Activated T-cell treated with anti-CD3 and anti-CD28 coated beads, Interleukin-2, amount 50 U/mL, for 24 hours (primary cell): Measurements from ENCODE around the gene TWNK.

Experiments used
- DNase-seq: peaks from one replicate; pipeline ENCODE4 v3.0.0-alpha.2; 2020
- H3K27ac Mint-ChIP-seq: 2 replicates; pipeline ENCODE4 v1.8.0; 2020; ENCODE audit warnings: mild to moderate bottlenecking, mixed read lengths
- H3K27me3 Mint-ChIP-seq: 2 replicates; pipeline ENCODE4 v1.8.0; 2020; ENCODE audit warnings: mixed read lengths
- H3K36me3 Mint-ChIP-seq: 2 replicates; pipeline ENCODE4 v1.8.0; 2020; ENCODE audit warnings: low read depth, mixed read lengths
- H3K4me1 Mint-ChIP-seq: 2 replicates; pipeline ENCODE4 v1.8.0; 2020; ENCODE audit warnings: low read depth, mixed read lengths
- H3K4me3 Mint-ChIP-seq: 2 replicates; pipeline ENCODE4 v1.8.0; 2020; ENCODE audit warnings: mild to moderate bottlenecking, moderate library complexity, mixed read lengths
- H3K9me3 Mint-ChIP-seq: 2 replicates; pipeline ENCODE4 v1.8.0; 2020; ENCODE audit warnings: mixed read lengths

TWNK gene

GRCh38 chr10:101019440-101019703, 32.0 kb downstream of the TWNK start:
- no peak overlapping the region for H3K4me3 Mint-ChIP-seq
- no peaks in the 10 kb centered on the region for H3K9me3 Mint-ChIP-seq
- no peak for DNase-seq
- peaks cover 67% of the 10 kb centered on the region for H3K27me3 Mint-ChIP-seq
- H3K27ac Mint-ChIP-seq, result no peak overlapping the region
- H3K4me1 Mint-ChIP-seq, result peaks cover 20% of the 10 kb centered on the region
- no peaks in the 10 kb centered on the region for H3K36me3 Mint-ChIP-seq

GRCh38 chr10:101020427-101021075, 33.2 kb downstream of the TWNK start:
- no peak overlapping the region for H3K4me3 Mint-ChIP-seq
- H3K27me3 Mint-ChIP-seq, result peaks cover 57% of the 10 kb centered on the region
- no peak overlapping the region for H3K27ac Mint-ChIP-seq
- H3K9me3 Mint-ChIP-seq, result no peaks in the 10 kb centered on the region
- H3K4me1 Mint-ChIP-seq, result peaks cover 9% of the 10 kb centered on the region
- H3K36me3 Mint-ChIP-seq, result no peaks in the 10 kb centered on the region
- DNase-seq, result no peak

DNA sequence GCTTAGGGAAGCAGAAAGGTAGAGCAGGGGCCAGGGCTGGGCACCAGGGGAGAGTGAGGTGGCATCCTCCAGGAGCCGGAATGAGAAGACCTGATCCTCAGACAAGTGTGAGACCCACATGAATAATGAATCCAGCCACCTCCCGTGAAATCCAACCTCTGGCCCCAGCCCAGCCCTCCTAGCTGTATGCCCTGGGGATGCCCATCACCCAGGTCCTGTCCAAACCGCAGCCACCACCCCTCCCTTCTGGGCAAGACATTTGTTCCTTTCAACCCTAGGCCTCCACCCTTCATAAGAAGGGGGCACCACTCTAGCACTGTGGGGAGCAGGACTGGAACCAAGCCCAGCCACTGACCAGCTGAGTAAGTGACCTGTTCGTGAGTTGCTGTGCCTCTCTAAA, 33.9 kb downstream of the TWNK start:
- Mint-ChIP-seq H3K36me3 (no peaks in the 10 kb centered on the region), H3K27me3 (peaks cover 53% of the 10 kb centered on the region), H3K9me3 (no peaks in the 10 kb centered on the region), H3K27ac (no peak overlapping the region), H3K4me1 (peaks cover 7% of the 10 kb centered on the region), H3K4me3 (no peak overlapping the region)
- DNase-seq, result no peak

GRCh38 chr10:101021692-101022251, 34.4 kb downstream of the TWNK start:
- Mint-ChIP-seq H3K36me3 (no peaks in the 10 kb centered on the region), H3K9me3 (no peaks in the 10 kb centered on the region), H3K27me3 (peaks cover 48% of the 10 kb centered on the region), H3K4me1 (peaks cover 7% of the 10 kb centered on the region), H3K4me3 (no peak overlapping the region), H3K27ac (no peak overlapping the region)
- no peak for DNase-seq

GRCh38 chr10:101022967-101023705, 35.8 kb downstream of the TWNK start:
- no peak overlapping the region for H3K4me3 Mint-ChIP-seq
- DNase-seq, result no peak
- H3K4me1 Mint-ChIP-seq, result peaks cover 7% of the 10 kb centered on the region
- no peaks in the 10 kb centered on the region for H3K36me3 Mint-ChIP-seq
- H3K27me3 Mint-ChIP-seq, result peaks cover 34% of the 10 kb centered on the region
- no peak overlapping the region for H3K27ac Mint-ChIP-seq
- no peaks in the 10 kb centered on the region for H3K9me3 Mint-ChIP-seq

DNA sequence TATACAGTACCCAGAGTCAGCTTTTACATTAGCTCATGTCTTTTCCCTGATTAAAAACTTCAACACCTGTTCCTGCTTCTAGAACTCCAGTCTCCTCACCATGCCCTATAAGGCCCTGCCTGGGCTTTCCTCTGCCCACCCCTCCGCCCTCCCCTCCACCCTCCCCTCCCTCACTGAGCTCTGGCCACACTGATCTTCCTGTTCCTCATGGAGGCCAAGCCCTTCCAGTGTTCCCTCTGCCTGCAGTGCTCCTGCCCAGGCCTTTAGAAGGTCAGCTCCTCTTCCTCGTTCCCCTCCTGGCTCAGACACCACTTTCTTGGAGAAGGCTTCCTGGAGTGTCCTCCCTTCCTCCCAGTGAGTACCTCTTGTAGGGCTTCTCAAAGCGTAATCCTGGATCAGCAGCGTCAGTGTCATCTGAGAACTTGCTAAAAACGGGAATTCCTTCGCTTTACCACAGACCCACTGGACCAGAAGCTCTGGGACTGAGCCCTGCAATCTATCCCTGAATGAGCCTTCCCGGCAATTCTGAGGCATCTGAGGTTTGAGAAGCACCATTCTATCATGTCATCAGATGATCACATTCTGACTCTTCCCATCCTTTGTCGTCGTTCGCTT, 39.9 kb downstream of the TWNK start:
- H3K27ac Mint-ChIP-seq, result no peak overlapping the region
- no peak overlapping the region for H3K4me3 Mint-ChIP-seq
- H3K9me3 Mint-ChIP-seq, result no peaks in the 10 kb centered on the region
- peaks cover 13% of the 10 kb centered on the region for H3K4me1 Mint-ChIP-seq
- H3K36me3 Mint-ChIP-seq, result peaks cover 5% of the 10 kb centered on the region
- DNase-seq, result no peak
- peaks cover 8% of the 10 kb centered on the region for H3K27me3 Mint-ChIP-seq

DNA sequence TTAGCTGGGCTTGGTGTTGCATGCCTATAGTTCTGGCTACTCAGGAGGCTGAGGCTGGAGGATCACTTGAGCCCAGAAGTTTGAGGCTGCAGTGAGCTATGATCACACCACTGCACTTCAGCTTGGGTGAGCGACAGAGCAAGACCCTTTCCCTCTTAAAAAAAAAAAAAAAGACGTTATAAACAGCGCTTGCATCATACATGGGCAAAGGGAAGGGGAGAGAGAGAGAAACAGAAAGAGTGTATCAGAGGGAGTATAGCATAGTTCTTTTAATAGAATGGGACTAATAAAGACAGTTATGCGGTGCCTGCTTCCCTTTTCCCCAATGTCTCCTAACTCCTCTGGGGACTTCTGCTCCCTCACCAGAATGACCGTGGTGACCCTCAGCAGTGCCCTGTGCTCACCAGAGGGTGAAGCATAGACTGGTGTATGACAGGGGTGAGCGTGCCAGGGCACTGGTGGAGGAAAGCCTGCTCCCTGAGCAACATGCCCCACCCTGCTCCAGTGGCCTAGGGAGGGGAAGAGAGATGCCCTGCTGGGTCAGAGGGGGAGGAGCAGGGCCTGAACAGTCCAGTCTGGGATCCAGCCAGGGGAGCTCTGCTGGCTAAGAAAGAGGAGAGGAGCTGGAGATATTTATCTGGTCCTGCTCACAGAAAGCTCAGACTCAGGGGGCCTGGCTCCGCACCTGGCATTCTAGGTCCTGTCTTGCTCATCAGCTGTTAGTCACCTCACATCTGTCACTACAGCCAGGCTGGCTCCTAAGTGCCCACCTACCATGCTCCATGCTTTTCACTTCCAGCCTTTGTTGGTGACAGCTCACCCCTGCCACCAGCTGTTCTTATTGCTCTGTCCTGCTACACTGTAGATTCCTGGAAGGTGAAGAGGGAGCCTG, 41.3 kb downstream of the TWNK start:
- no peak for DNase-seq
- Mint-ChIP-seq H3K9me3 (no peaks in the 10 kb centered on the region), H3K36me3 (peaks cover 5% of the 10 kb centered on the region), H3K4me1 (peaks cover 25% of the 10 kb centered on the region), H3K27me3 (peaks cover 8% of the 10 kb centered on the region), H3K4me3 (no peak overlapping the region), H3K27ac (no peak overlapping the region)

GRCh38 chr10:101029520-101030295, 42.4 kb downstream of the TWNK start:
- Mint-ChIP-seq H3K36me3 (peaks cover 5% of the 10 kb centered on the region), H3K27ac (no peak overlapping the region), H3K27me3 (peaks cover 8% of the 10 kb centered on the region), H3K4me1 (peaks cover 28% of the 10 kb centered on the region), H3K4me3 (no peak overlapping the region), H3K9me3 (no peaks in the 10 kb centered on the region)
- DNase-seq, result no peak

- peak overlapping the region; percentile 90 for H3K27ac Mint-ChIP-seq
- no peaks in the 10 kb centered on the region for H3K9me3 Mint-ChIP-seq
- peak overlapping the region; percentile 77 for H3K4me3 Mint-ChIP-seq
- peaks cover 8% of the 10 kb centered on the region for H3K27me3 Mint-ChIP-seq
- no peak for DNase-seq
- H3K4me1 Mint-ChIP-seq, result peaks cover 28% of the 10 kb centered on the region
- H3K36me3 Mint-ChIP-seq, result peaks cover 8% of the 10 kb centered on the region
These were observed 43.3 kb downstream of the TWNK start for GRCh38 chr10:101030496-101031127.

DNA sequence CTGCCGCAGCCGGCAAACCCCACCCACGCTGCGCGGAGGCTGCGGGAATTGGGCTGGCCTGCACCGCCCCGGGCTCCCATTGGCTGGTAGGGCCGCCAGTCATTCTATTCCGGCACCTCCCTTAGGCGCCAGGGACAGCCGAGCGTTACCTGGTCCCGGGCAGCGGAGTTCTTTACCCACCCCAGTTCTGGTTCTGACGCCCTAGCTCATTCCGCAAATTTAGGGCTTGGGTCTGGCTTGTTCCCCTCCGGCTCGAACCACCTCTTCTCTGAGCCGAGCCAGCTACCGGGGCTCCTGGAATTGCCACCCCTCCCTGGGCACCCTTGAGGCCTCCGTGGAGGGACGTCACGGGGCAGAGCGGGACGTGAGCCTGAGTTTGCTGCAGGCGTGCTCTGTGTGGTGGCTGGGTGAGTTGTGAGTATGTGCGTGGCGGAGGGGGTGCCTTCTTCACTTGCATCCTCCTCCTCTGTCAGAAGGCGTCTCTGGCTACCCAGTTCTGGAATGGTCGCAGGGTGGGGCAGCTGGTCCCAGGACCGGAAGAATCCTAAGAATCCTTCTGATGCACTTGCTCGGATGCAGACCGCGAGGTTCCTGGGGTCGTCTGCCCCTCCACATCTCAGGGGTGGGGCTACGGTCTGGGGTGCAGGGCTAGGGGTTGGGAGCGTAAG, 43.9 kb downstream of the TWNK start, which contains the start of the genes PDZD7 and SFXN3:
PDZD7 (minus strand) TSS at position 2 of the 668 bp plus-strand sequence. CDS start 910 bp downstream, outside the sequence.
SFXN3 (plus strand) TSS at position 107 of the 668 bp plus-strand sequence. CDS start 3,461 bp downstream, outside the sequence.
- peaks cover 14% of the 10 kb centered on the region for H3K36me3 Mint-ChIP-seq
- no peaks in the 10 kb centered on the region for H3K9me3 Mint-ChIP-seq
- H3K27ac Mint-ChIP-seq, result peak within 1 kb of the TSS; percentile 90
- peaks cover 28% of the 10 kb centered on the region for H3K4me1 Mint-ChIP-seq
- peak within 1 kb of the TSS; percentile 77 for H3K4me3 Mint-ChIP-seq
- peak; percentile 98 for DNase-seq
- peaks cover 8% of the 10 kb centered on the region for H3K27me3 Mint-ChIP-seq

- Mint-ChIP-seq H3K27ac (peak overlapping the region; percentile 90), H3K36me3 (peaks cover 22% of the 10 kb centered on the region), H3K27me3 (peaks cover 8% of the 10 kb centered on the region), H3K4me3 (peak overlapping the region; percentile 77), H3K9me3 (no peaks in the 10 kb centered on the region), H3K4me1 (peaks cover 28% of the 10 kb centered on the region)
- peak; percentile 81 for DNase-seq
These were observed 44.7 kb downstream of the TWNK start for GRCh38 chr10:101031796-101032636.

DNA sequence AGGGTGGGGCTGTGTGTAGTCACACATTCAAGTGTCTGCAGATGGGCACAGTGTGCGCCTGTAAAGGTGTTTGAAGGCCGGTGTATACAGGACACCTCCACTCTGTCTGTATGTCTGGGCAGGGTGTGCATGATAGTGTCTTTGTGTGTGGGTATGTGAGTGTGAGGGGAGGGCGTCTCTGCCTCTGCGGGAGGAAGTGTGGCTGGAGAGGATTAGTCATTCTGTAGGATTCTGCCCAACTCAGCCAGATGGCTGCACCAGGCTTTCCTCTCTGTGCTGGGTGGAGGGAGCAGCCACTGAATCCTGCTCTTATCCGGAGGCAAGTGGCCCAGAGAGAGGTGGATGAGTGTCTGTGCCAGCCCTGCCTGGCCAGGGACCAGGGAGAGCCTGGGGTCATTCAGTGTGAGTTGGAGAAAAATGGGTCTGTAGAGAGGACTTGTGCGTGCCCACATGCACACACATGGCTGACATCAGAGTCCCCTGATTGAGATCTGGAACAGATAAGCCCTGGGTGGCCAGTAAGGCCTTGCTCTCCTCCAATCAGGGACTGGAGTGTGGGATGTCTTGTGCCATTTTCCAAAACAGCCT, 45.4 kb downstream of the TWNK start:
- Mint-ChIP-seq H3K4me3 (peak overlapping the region; percentile 77), H3K9me3 (no peaks in the 10 kb centered on the region), H3K27ac (peak overlapping the region; percentile 90), H3K4me1 (peaks cover 28% of the 10 kb centered on the region), H3K36me3 (peaks cover 29% of the 10 kb centered on the region), H3K27me3 (peaks cover 8% of the 10 kb centered on the region)
- peak; percentile 72 for DNase-seq
